ENCODE data around the gene TRAPPC8.

GRCh38 chr18:31831903-31832302 lies 111.0 kb downstream of the TRAPPC8 start:
- TF ChIP-seq CTCF (IDR thresholded peaks at IDR 0.05; ENCODE audit: insufficient read depth, low read length), result no peak
- no peak for TF ChIP-seq GABPA (IDR thresholded peaks at IDR 0.05; ENCODE audit: low read depth)
